ENCODE measurements around the gene ZRANB3.
A peak's percentile ranks its signal among the peaks of the same experiment; 100 is the strongest.
"Not testable (repeated sequence)": the region's sequence is repeated elsewhere in the genome, so short reads cannot be mapped to it uniquely, and the experiment has no call there.

The ZRANB3 gene

GRCh38 chr2:135530313-135531230 lies at the start of gene ZRANB3:
TSS of gene ZRANB3 (minus strand) at chr2:135531218.
- peak; percentile 95 for DNase-seq (ENCODE audit: low spot score)

GRCh38 chr2:135573620-135574019 lies 42.6 kb upstream of the ZRANB3 start:
- DNase-seq (ENCODE audit: low spot score): no peak

GRCh38 chr2:135570884-135571283 lies 39.9 kb upstream of the ZRANB3 start:
- no peak for DNase-seq (ENCODE audit: low spot score)

- DNase-seq (ENCODE audit: low spot score): peak; percentile 9
Observed at GRCh38 chr2:135563793-135564192, 32.8 kb upstream of the ZRANB3 start.

- DNase-seq (ENCODE audit: low spot score): no peak
Observed at GRCh38 chr2:135561925-135562324, 30.9 kb upstream of the ZRANB3 start.

- DNase-seq (ENCODE audit: low spot score): no peak
Observed at GRCh38 chr2:135557530-135557929, 26.5 kb upstream of the ZRANB3 start.

GRCh38 chr2:135555311-135555710 lies 24.3 kb upstream of the ZRANB3 start:
- DNase-seq (ENCODE audit: low spot score): no peak

- DNase-seq (ENCODE audit: low spot score): no peak
Observed at GRCh38 chr2:135552887-135553286, 21.9 kb upstream of the ZRANB3 start.

- DNase-seq (ENCODE audit: low spot score): no peak
Observed at GRCh38 chr2:135551356-135551755, 20.3 kb upstream of the ZRANB3 start.

- DNase-seq (ENCODE audit: low spot score): no peak
Observed at GRCh38 chr2:135547311-135547710, 16.3 kb upstream of the ZRANB3 start.

- DNase-seq (ENCODE audit: low spot score): no peak
Observed at GRCh38 chr2:135546436-135546835, 15.4 kb upstream of the ZRANB3 start.

GRCh38 chr2:135533545-135533944 lies 2.5 kb upstream of the ZRANB3 start:
- DNase-seq (ENCODE audit: low spot score): not testable (repeated sequence)

GRCh38 chr2:135532581-135532980 lies 1.6 kb upstream of the ZRANB3 start:
- no peak for DNase-seq (ENCODE audit: low spot score)

- peak; percentile 100 for DNase-seq (ENCODE audit: low spot score)
Observed at GRCh38 chr2:135531231-135532197, 496 bp upstream of the ZRANB3 start, which contains the start of gene R3HDM1. TSS of gene R3HDM1 (plus strand) at chr2:135531484. CDS start at chr2:135604846, 73,362 bp downstream.

GRCh38 chr2:135528006-135528405 lies 3.0 kb downstream of the ZRANB3 start:
- no peak for DNase-seq (ENCODE audit: low spot score)

- DNase-seq (ENCODE audit: low spot score): no peak
Observed at GRCh38 chr2:135525786-135526185, 5.2 kb downstream of the ZRANB3 start.

GRCh38 chr2:135512099-135512498 lies 18.9 kb downstream of the ZRANB3 start:
- no peak for DNase-seq (ENCODE audit: low spot score)

GRCh38 chr2:135510577-135510976 lies 20.4 kb downstream of the ZRANB3 start:
- no peak for DNase-seq (ENCODE audit: low spot score)

GRCh38 chr2:135504811-135505210 lies 26.2 kb downstream of the ZRANB3 start:
- no peak for DNase-seq (ENCODE audit: low spot score)

- DNase-seq (ENCODE audit: low spot score): not testable (repeated sequence)
Observed at GRCh38 chr2:135498588-135498987, 32.4 kb downstream of the ZRANB3 start.

- DNase-seq (ENCODE audit: low spot score): no peak
Observed at GRCh38 chr2:135494917-135495316, 36.1 kb downstream of the ZRANB3 start.

- DNase-seq (ENCODE audit: low spot score): no peak
Observed at GRCh38 chr2:135494503-135494902, 36.5 kb downstream of the ZRANB3 start.

Data from kidney capillary endothelial cell (primary cell).